ENCODE data around the gene LASP1NB.
A peak's percentile ranks its signal among the peaks of the same experiment; 100 is the strongest.

The LASP1NB gene

GRCh38 chr17:38920374-38921291 lies 4.8 kb upstream of the LASP1NB start:
- Histone ChIP-seq H3K4me2 (ENCODE audit: insufficient read depth, low read length, poor library complexity, severe bottlenecking) (no peak overlapping the region), H2BK12ac (ENCODE audit: low read length) (no peak overlapping the region), H3K18ac (ENCODE audit: low read length) (no peak overlapping the region), H2BK15ac (ENCODE audit: low read length) (no peak overlapping the region), H3K14ac (ENCODE audit: low read length) (no peak overlapping the region), H3K4me1 (ENCODE audit: control insufficient read depth in 2 of 2, insufficient read depth in 1 of 2, low read depth in 1 of 2, low read length in 2 of 2) (peaks cover 11 to 17% of the 10 kb centered on the region in 2 donors), H2BK120ac (ENCODE audit: low read depth, low read length) (no peak overlapping the region), H3K9ac (ENCODE audit: low read depth, low read length, poor library complexity) (no peak overlapping the region), H3K27ac (replicated peaks; ENCODE audit: low read length) (no peak overlapping the region), H3K4me3 (ENCODE audit: low read length in 2 of 2) (no peak overlapping the region), H3K36me3 (replicated peaks in 1 of 2; ENCODE audit: control insufficient read depth in 2 of 2, insufficient read depth in 2 of 2, low read length in 2 of 2) (peaks cover 7 to 45% of the 10 kb centered on the region in 2 donors), H2BK5ac (ENCODE audit: low read length) (no peak overlapping the region), H3K4ac (ENCODE audit: low read length) (no peak overlapping the region), H4K91ac (ENCODE audit: low read depth, low read length, poor library complexity) (no peak overlapping the region), H4K8ac (ENCODE audit: low read depth, low read length) (no peak overlapping the region), H3K23ac (ENCODE audit: low read depth, low read length, poor library complexity) (no peak overlapping the region), H2AFZ (ENCODE audit: low read length) (no peak overlapping the region), H2AK5ac (ENCODE audit: low read depth, low read length) (no peak overlapping the region), H3K9me3 (replicated peaks in 1 of 2; ENCODE audit: control insufficient read depth in 2 of 2, insufficient read depth in 1 of 2, low read depth in 1 of 2, low read length in 2 of 2) (no peaks in the 10 kb centered on the region), H3K79me1 (ENCODE audit: low read depth, low read length) (no peaks in the 10 kb centered on the region), H3K27me3 (ENCODE audit: control insufficient read depth in 3 of 3, insufficient read depth in 3 of 3, low read depth in 1 of 3, low read length in 3 of 3) (no peaks in the 10 kb centered on the region)
- WGBS, 2 donors (ENCODE audit: extremely low coverage in 2 of 2, insufficient read length in 2 of 2, insufficient replicate concordance in 1 of 2): no CpG with 5 or more reads among the region's 9 CpGs
- DNase-seq (ENCODE audit: low spot score): no peak

DNA sequence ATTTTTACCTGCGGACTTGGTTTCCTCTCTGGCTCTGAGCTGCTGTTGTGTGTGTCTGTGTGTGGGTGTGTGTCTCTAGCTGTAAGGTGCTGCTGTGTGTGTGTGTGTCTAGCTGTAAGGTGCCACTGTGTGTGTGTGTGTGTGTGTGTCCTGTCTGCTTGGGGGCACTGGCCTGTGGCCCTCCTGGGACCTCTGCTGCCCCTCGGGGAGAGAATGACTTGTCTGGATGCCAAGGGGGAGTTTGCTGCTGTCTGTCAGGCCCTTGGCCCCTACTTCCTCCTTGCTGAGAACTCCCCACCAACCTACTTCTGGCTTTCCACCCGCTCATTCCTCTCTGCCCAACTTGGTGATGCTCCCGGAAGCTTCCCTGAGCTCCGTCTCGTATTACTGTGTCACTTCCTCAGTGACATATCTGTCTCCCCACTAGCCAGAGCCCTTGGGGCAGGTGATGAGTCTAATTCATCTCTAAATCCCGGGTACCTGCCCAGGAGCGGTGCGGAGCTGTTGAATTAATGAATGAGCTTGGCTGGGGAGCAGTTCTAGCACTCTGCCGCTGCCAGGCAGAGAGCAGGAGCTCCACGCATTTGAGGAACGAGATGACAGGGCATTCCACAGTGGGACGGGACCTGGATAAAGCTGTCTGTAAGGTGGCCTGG lies 3.5 kb upstream of the LASP1NB start:
- DNase-seq (ENCODE audit: low spot score): no peak
- Histone ChIP-seq H3K9ac (ENCODE audit: low read depth, low read length, poor library complexity) (peak overlapping the region; percentile 4), H4K8ac (ENCODE audit: low read depth, low read length) (no peak overlapping the region), H2BK15ac (ENCODE audit: low read length) (no peak overlapping the region), H4K91ac (ENCODE audit: low read depth, low read length, poor library complexity) (no peak overlapping the region), H3K9me3 (replicated peaks in 1 of 2; ENCODE audit: control insufficient read depth in 2 of 2, insufficient read depth in 1 of 2, low read depth in 1 of 2, low read length in 2 of 2) (no peaks in the 10 kb centered on the region), H3K23ac (ENCODE audit: low read depth, low read length, poor library complexity) (no peak overlapping the region), H2AK5ac (ENCODE audit: low read depth, low read length) (peak overlapping the region; percentile 32), H2BK12ac (ENCODE audit: low read length) (no peak overlapping the region), H3K18ac (ENCODE audit: low read length) (peak overlapping the region; percentile 40), H3K14ac (ENCODE audit: low read length) (peak overlapping the region; percentile 63), H3K79me1 (ENCODE audit: low read depth, low read length) (no peaks in the 10 kb centered on the region), H3K27ac (replicated peaks; ENCODE audit: low read length) (peak overlapping the region; percentile 64), H2BK5ac (ENCODE audit: low read length) (peak overlapping the region; percentile 79), H3K4me2 (ENCODE audit: insufficient read depth, low read length, poor library complexity, severe bottlenecking) (no peak overlapping the region), H2AFZ (ENCODE audit: low read length) (no peak overlapping the region), H2BK120ac (ENCODE audit: low read depth, low read length) (no peak overlapping the region), H3K4me1 (ENCODE audit: control insufficient read depth in 2 of 2, insufficient read depth in 1 of 2, low read depth in 1 of 2, low read length in 2 of 2) (peaks cover 11 to 19% of the 10 kb centered on the region in 2 donors), H3K36me3 (replicated peaks in 1 of 2; ENCODE audit: control insufficient read depth in 2 of 2, insufficient read depth in 2 of 2, low read length in 2 of 2) (peaks cover 3 to 35% of the 10 kb centered on the region in 2 donors), H3K27me3 (ENCODE audit: control insufficient read depth in 3 of 3, insufficient read depth in 3 of 3, low read depth in 1 of 3, low read length in 3 of 3) (no peaks in the 10 kb centered on the region), H3K4me3 (ENCODE audit: low read length in 2 of 2) (no peak overlapping the region), H3K4ac (ENCODE audit: low read length) (no peak overlapping the region)
- WGBS, 2 donors (ENCODE audit: extremely low coverage in 2 of 2, insufficient read length in 2 of 2, insufficient replicate concordance in 1 of 2): no CpG with 5 or more reads among the region's 13 CpGs

- H3K4me3 ChIP-seq (ENCODE audit: low read length in 2 of 2): no peak overlapping the region
- peak; percentile 48 for DNase-seq (ENCODE audit: low spot score)
Measured at GRCh38 chr17:38922538-38923297, 2.7 kb upstream of the LASP1NB start.

More at GRCh38 chr17:38922538-38923297, 2.7 kb upstream of the LASP1NB start:
- Histone ChIP-seq H3K9me3 (replicated peaks in 1 of 2; ENCODE audit: control insufficient read depth in 2 of 2, insufficient read depth in 1 of 2, low read depth in 1 of 2, low read length in 2 of 2) (no peaks in the 10 kb centered on the region), H3K14ac (ENCODE audit: low read length) (peak overlapping the region; percentile 26), H2BK12ac (ENCODE audit: low read length) (no peak overlapping the region), H3K18ac (ENCODE audit: low read length) (peak overlapping the region; percentile 67), H4K91ac (ENCODE audit: low read depth, low read length, poor library complexity) (no peak overlapping the region), H3K27ac (replicated peaks; ENCODE audit: low read length) (peak overlapping the region; percentile 64), H3K4ac (ENCODE audit: low read length) (no peak overlapping the region), H2AFZ (ENCODE audit: low read length) (no peak overlapping the region), H3K4me2 (ENCODE audit: insufficient read depth, low read length, poor library complexity, severe bottlenecking) (no peak overlapping the region), H2BK120ac (ENCODE audit: low read depth, low read length) (no peak overlapping the region), H2BK5ac (ENCODE audit: low read length) (peak overlapping the region; percentile 79), H3K79me1 (ENCODE audit: low read depth, low read length) (no peaks in the 10 kb centered on the region), H3K4me1 (ENCODE audit: control insufficient read depth in 2 of 2, insufficient read depth in 1 of 2, low read depth in 1 of 2, low read length in 2 of 2) (peaks cover 11 to 19% of the 10 kb centered on the region in 2 donors), H3K36me3 (replicated peaks in 1 of 2; ENCODE audit: control insufficient read depth in 2 of 2, insufficient read depth in 2 of 2, low read length in 2 of 2) (peaks cover 2 to 27% of the 10 kb centered on the region in 2 donors), H3K9ac (ENCODE audit: low read depth, low read length, poor library complexity) (no peak overlapping the region), H4K8ac (ENCODE audit: low read depth, low read length) (no peak overlapping the region), H2AK5ac (ENCODE audit: low read depth, low read length) (peak overlapping the region; percentile 32), H3K27me3 (ENCODE audit: control insufficient read depth in 3 of 3, insufficient read depth in 3 of 3, low read depth in 1 of 3, low read length in 3 of 3) (no peaks in the 10 kb centered on the region), H2BK15ac (ENCODE audit: low read length) (no peak overlapping the region), H3K23ac (ENCODE audit: low read depth, low read length, poor library complexity) (no peak overlapping the region)
- no CpG with 5 or more reads among the region's 6 CpGs for WGBS, 2 donors (ENCODE audit: extremely low coverage in 2 of 2, insufficient read length in 2 of 2, insufficient replicate concordance in 1 of 2)

All from neuronal stem cell (in vitro differentiated cells).